BE2C (cell line): ENCODE data around the gene EFCAB8.
"Not testable (repeated sequence)": the region's sequence is repeated elsewhere in the genome, so short reads cannot be mapped to it uniquely, and the experiment has no call there.

Experiments
- DNase-seq: peaks from one replicate; pipeline ENCODE4 v3.0.0-alpha.2; 2020
- H3K27me3 ChIP-seq: fragments of 250-450 bp; sonication (Bioruptor Pico); 2 replicates; pipeline ENCODE4 v1.5.1; 2020; ENCODE audit warnings: mild to moderate bottlenecking
- H3K36me3 ChIP-seq: fragments of 250-450 bp; sonication (Bioruptor Pico); 2 replicates; pipeline ENCODE4 v1.5.1; 2020; ENCODE audit warnings: mild to moderate bottlenecking
- H3K4me1 ChIP-seq: fragments of 250-450 bp; sonication (Bioruptor Pico); 2 replicates; pipeline ENCODE4 v1.5.1; 2020
- H3K4me3 ChIP-seq: 2 replicates; pipeline ENCODE4 v1.5.1; 2011; ENCODE audit warnings: low read depth, low read length
- H3K9me3 ChIP-seq: fragments of 250-450 bp; sonication (Bioruptor Pico); 2 replicates; pipeline ENCODE4 v1.5.1; 2020
- TF ChIP-seq, protein P1 (sequence below): IDR thresholded peaks from 2 replicates; pipeline ENCODE4 v1.5.1; 2012; ENCODE audit warnings: mild to moderate bottlenecking, low read depth, low read length

The EFCAB8 gene

GRCh38 chr20:32970115-32970972, 111.6 kb downstream of the EFCAB8 start:
- TF ChIP-seq, protein P1, sequence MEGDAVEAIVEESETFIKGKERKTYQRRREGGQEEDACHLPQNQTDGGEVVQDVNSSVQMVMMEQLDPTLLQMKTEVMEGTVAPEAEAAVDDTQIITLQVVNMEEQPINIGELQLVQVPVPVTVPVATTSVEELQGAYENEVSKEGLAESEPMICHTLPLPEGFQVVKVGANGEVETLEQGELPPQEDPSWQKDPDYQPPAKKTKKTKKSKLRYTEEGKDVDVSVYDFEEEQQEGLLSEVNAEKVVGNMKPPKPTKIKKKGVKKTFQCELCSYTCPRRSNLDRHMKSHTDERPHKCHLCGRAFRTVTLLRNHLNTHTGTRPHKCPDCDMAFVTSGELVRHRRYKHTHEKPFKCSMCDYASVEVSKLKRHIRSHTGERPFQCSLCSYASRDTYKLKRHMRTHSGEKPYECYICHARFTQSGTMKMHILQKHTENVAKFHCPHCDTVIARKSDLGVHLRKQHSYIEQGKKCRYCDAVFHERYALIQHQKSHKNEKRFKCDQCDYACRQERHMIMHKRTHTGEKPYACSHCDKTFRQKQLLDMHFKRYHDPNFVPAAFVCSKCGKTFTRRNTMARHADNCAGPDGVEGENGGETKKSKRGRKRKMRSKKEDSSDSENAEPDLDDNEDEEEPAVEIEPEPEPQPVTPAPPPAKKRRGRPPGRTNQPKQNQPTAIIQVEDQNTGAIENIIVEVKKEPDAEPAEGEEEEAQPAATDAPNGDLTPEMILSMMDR: no peak
- no peak overlapping the region for H3K4me3 ChIP-seq
- no peaks in the 10 kb centered on the region for H3K36me3 ChIP-seq
- peaks cover 5% of the 10 kb centered on the region; the same call in 1 of the 2 replicates for H3K4me1 ChIP-seq
- H3K9me3 ChIP-seq: no peaks in the 10 kb centered on the region
- no peak for DNase-seq
- H3K27me3 ChIP-seq: no peaks in the 10 kb centered on the region

- no peaks in the 10 kb centered on the region for H3K36me3 ChIP-seq
- peaks cover 6% of the 10 kb centered on the region; the same call in 1 of the 2 replicates for H3K4me1 ChIP-seq
- no peak for DNase-seq
- no peaks in the 10 kb centered on the region for H3K9me3 ChIP-seq
- no peaks in the 10 kb centered on the region for H3K27me3 ChIP-seq
- H3K4me3 ChIP-seq: no peak overlapping the region
- TF ChIP-seq, protein P1: no peak
Observed at GRCh38 chr20:32970973-32971300, 112.2 kb downstream of the EFCAB8 start.

DNA sequence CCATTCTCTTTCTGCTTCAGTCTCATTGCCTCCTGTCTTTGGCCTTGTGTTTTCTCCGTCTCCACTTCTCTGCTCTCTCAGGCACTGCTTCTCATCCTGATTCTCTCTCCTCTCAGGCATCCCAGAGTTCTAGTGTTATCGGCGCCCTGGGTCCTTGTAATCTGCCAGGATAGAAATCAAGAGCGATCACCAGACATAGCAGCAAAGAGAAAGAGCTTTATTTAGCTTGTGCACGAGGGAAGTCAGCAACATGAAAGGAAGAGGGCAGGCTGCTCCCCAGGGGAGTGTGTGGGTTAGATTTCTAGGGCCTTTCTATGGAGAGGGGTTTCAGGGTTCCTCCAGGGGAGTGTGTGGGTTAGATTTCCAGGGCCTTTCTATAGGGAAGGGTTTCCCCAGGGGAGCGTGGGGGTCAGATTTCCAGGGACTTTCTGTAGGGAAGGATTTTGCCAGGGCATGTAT, 113.0 kb downstream of the EFCAB8 start:
- DNase-seq: no peak
- Histone ChIP-seq H3K36me3 (no peaks in the 10 kb centered on the region), H3K4me1 (peaks cover 12% of the 10 kb centered on the region), H3K9me3 (no peaks in the 10 kb centered on the region), H3K27me3 (no peaks in the 10 kb centered on the region), H3K4me3 (no peak overlapping the region)
- TF ChIP-seq, protein P1: no peak

GRCh38 chr20:32972181-32973076, 113.7 kb downstream of the EFCAB8 start:
- Histone ChIP-seq H3K4me1 (peaks cover 17% of the 10 kb centered on the region), H3K27me3 (no peaks in the 10 kb centered on the region), H3K9me3 (no peaks in the 10 kb centered on the region), H3K4me3 (no peak overlapping the region), H3K36me3 (no peaks in the 10 kb centered on the region)
- TF ChIP-seq, protein P1: no peak
- no peak for DNase-seq

- Histone ChIP-seq H3K9me3 (no peaks in the 10 kb centered on the region), H3K4me3 (no peak overlapping the region), H3K36me3 (no peaks in the 10 kb centered on the region), H3K27me3 (no peaks in the 10 kb centered on the region), H3K4me1 (peaks cover 17% of the 10 kb centered on the region)
- DNase-seq: no peak
- TF ChIP-seq, protein P1: no peak
Observed at GRCh38 chr20:32973077-32973717, 114.5 kb downstream of the EFCAB8 start.

GRCh38 chr20:32974204-32975064, 115.7 kb downstream of the EFCAB8 start:
- peaks cover 17% of the 10 kb centered on the region for H3K4me1 ChIP-seq
- not testable (repeated sequence) for H3K36me3 ChIP-seq, DNase-seq, H3K27me3 ChIP-seq, H3K9me3 ChIP-seq, H3K4me3 ChIP-seq

- peaks cover 17% of the 10 kb centered on the region for H3K4me1 ChIP-seq
- not testable (repeated sequence) for H3K36me3 ChIP-seq, H3K4me3 ChIP-seq, H3K27me3 ChIP-seq, H3K9me3 ChIP-seq, DNase-seq
Observed at GRCh38 chr20:32975121-32975520, 116.4 kb downstream of the EFCAB8 start.
